GM13976 (cell line): Measurements from ENCODE around the gene ANKRD60.

Experiments
- DNase-seq: peaks from one replicate; pipeline ENCODE4 v3.0.0; 2012; ENCODE audit warnings: low spot score
- in situ Hi-C: fragments of 300-500 bp; cut with MboI; formaldehyde crosslinking; loops from one replicate; pipeline ENCODE4 v1.12.0; 2022; ENCODE audit warnings: low sequenced_read_pairs, mixed read lengths, inconsistent platforms; ENCODE audit not compliant: unreplicated experiment
- TF ChIP-seq, protein P1 (sequence below): IDR thresholded peaks from 2 replicates; pipeline ENCODE4 v1.5.1; 2012; ENCODE audit warnings: borderline replicate concordance, mild to moderate bottlenecking; ENCODE audit not compliant: insufficient read depth; ENCODE audit errors: extremely low read depth, missing control alignments, control extremely low read depth

Gene ANKRD60

DNA sequence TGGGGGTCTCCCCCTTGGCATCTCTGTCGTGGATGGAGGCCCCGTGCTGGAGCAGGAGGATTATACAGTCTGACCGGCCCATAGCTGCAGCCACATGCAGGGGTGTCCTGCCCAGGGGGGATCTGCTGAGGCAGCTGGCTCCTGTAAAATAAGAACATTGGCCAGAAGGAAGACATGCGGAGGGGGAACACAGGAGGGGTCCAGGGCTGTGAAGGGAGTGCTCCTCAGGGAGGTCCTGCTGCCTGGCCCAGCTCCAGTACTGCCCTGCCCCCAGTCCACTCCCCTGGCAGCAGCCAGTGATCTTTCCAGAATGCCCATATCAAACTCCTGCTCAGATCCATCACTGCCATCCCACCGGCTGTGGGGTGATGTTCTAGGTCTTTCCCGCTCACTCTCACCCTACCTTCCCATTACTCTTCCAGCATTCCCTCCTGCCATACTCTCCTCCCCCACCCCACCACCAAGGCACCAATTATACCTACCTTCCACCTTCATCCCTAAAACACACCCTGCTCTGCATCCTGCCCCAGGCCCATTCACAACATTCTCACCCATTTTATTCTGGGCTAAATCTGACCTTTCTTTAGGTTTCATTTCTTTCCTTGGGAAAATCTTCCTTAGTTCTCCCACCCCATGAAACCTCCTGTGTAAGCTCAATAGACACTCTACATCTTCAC is 9.7 kb downstream of the ANKRD60 start:
- DNase-seq = no peak
- in situ Hi-C loops = no loop called here
- TF ChIP-seq, protein P1, sequence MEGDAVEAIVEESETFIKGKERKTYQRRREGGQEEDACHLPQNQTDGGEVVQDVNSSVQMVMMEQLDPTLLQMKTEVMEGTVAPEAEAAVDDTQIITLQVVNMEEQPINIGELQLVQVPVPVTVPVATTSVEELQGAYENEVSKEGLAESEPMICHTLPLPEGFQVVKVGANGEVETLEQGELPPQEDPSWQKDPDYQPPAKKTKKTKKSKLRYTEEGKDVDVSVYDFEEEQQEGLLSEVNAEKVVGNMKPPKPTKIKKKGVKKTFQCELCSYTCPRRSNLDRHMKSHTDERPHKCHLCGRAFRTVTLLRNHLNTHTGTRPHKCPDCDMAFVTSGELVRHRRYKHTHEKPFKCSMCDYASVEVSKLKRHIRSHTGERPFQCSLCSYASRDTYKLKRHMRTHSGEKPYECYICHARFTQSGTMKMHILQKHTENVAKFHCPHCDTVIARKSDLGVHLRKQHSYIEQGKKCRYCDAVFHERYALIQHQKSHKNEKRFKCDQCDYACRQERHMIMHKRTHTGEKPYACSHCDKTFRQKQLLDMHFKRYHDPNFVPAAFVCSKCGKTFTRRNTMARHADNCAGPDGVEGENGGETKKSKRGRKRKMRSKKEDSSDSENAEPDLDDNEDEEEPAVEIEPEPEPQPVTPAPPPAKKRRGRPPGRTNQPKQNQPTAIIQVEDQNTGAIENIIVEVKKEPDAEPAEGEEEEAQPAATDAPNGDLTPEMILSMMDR = no peak

DNA sequence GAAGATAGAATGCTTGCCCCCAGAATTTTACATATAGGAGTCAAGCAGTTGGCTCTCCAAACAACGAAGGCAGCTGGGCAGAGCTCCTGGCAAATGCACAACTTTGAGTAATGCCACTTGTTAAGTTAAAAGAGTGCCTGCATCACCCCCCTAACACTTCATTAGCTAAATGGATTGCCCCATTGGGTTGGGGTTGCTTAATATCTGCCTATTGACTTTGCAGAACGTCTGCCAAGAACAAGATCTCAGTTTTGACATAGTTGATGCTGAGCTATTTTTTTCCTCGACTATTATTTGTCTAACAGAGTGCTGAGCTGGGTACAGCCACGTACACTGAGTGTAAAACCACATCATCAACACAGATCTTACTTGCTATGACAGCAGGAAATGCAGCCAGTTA is 12.1 kb downstream of the ANKRD60 start:
- no peak for DNase-seq
- TF ChIP-seq, protein P1 = no peak
- in situ Hi-C loops = no loop called here

DNA sequence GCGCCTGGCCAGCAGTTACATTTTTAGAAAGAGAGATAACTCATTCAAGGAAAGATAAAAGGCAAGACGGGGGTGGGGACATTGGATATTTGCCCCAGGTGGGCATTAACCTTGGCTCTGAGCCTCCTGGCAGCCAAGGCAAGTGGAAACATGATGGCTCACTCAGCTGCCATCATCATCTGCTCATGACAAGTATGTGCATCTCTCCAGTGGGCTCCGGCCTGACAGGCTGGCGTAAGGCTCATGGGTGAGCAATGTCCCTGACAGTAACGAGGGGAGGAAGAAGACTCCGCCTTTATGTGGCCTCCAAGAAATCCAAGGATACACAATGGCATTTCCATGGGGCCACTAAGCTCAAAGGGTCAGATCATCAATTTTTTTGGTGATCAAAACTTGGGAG is 13.3 kb downstream of the ANKRD60 start:
- TF ChIP-seq, protein P1 = no peak
- no peak for DNase-seq
- in situ Hi-C loops = no loop called here

DNA sequence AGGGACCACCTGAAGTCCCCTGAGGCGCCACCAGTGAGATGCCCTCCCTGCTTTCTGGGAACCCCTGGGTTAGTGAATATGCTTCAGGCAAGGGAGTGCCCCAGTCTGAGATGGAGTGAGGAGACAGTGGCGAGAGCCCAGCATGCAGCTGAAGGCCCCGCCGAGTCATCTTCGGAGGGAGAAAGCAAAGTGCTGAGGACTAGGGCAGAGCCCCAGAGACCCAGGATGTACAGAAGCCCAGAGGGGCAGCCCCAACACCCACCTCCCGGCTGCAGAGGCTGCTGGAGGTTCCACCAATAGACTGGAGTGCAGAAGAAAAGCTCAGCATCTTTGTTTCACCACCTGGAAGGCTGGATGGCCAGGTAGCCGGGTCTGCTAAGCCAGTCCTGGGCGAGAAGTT is 14.1 kb downstream of the ANKRD60 start:
- in situ Hi-C loops = no loop called here
- TF ChIP-seq, protein P1 = no peak
- no peak for DNase-seq

DNA sequence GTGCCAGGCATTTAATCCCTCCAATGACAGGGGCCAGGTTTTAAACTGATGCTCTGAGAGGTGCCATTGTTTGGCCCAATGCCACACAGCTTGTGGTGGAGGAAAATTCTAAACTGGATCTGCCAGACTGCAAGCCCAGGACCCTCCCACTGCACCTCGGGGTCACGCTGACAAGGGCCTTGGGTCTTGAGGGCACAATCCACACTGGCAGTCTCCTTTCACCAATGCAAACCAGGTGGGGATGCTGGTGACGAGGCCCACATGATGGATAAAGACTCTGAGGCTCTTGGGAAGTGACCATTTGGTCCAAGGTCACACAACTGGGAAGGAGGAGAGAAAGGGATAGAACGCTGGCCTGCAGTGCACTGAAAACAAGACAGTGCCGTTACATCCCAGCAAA is 14.7 kb downstream of the ANKRD60 start:
- no peak for DNase-seq
- TF ChIP-seq, protein P1 = no peak
- in situ Hi-C loops = no loop called here

DNA sequence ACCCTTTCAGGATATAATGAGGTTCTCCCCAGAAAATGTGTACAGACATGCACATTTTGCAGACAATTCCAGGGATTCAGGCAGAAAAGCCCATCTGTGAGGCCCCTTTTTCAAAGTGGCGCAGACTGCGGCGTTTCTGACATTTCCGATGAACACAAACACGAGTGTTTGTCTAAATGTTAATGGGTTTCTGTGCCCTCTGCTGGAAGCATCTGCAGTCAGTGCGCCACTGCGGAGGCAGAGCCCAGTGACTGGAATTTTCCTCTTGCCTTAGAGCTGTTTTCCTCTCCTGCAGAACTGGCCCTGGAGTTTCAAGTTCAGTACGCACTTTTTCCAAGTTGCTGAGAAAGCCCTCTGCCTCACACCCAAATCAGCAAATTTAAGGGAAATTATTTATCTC is 15.3 kb downstream of the ANKRD60 start:
- no peak for DNase-seq
- TF ChIP-seq, protein P1 = no peak
- in situ Hi-C loops = no loop called here
